ENCODE results near the gene HOXA7.

DNA sequence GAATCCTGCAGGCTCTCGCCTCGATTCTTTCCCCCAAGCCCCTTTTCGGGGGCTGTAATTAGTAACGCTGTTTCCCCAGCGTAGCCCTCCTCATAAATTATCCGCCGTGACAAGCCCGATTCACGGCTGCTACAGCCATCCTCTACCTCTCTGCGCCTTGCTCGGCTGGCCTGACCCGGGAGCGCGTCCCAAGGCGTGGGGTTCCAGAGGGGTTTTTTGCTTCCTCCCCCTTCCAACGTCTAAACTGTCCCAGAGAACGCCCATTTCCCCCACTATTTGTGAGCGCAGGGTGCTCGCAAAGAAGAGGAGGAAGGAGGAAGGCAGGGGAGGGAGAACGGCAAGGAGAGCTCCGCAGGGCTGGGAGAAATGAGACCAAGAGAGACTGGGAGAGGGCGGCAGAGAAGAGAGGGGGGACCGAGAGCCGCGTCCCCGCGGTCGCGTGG lies 13.9 kb downstream of the HOXA7 start:
- TF ChIP-seq, protein P1, sequence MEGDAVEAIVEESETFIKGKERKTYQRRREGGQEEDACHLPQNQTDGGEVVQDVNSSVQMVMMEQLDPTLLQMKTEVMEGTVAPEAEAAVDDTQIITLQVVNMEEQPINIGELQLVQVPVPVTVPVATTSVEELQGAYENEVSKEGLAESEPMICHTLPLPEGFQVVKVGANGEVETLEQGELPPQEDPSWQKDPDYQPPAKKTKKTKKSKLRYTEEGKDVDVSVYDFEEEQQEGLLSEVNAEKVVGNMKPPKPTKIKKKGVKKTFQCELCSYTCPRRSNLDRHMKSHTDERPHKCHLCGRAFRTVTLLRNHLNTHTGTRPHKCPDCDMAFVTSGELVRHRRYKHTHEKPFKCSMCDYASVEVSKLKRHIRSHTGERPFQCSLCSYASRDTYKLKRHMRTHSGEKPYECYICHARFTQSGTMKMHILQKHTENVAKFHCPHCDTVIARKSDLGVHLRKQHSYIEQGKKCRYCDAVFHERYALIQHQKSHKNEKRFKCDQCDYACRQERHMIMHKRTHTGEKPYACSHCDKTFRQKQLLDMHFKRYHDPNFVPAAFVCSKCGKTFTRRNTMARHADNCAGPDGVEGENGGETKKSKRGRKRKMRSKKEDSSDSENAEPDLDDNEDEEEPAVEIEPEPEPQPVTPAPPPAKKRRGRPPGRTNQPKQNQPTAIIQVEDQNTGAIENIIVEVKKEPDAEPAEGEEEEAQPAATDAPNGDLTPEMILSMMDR (conservative IDR thresholded peaks at IDR 0.05; ENCODE audit: low read depth, low read length): no peak
- no peak for TF ChIP-seq EZH2phosphoT487 (IDR thresholded peaks at IDR 0.05; ENCODE audit: borderline replicate concordance, low read length)
- TF ChIP-seq EZH2 (IDR thresholded peaks at IDR 0.05; ENCODE audit: low read length, unreplicated experiment): no peak

All from PC-3 (cell line).